NCI-H1694 (cell line): ENCODE results near the gene SORT1.

Source experiments
- DNase-seq: peaks from one replicate; lab custom pipeline; 2025; lab: John Stamatoyannopoulos, UW

SORT1 gene

GRCh38 chr1:109272831-109273547 is 124.7 kb downstream of the SORT1 start:
- no peak for DNase-seq

- no peak for DNase-seq
Observed at GRCh38 chr1:109272021-109272799, 125.5 kb downstream of the SORT1 start.

DNA sequence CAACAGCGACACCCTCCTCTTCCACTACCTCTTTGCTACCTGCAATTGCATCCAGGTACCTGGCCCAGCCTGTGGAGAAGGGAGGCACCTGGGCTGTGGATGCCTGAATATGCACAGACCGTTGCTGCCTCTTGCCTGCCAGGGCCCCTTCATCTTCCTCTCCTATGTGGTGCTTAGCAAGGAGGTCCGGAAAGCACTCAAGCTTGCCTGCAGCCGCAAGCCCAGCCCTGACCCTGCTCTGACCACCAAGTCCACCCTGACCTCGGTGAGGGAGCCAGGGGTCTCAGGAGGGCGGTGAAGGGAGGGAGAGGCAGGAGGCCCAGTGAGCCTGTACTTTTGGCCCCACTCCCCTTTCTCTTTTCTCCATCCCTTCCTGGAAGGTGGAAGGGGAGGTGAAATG is 126.3 kb downstream of the SORT1 start:
- no peak for DNase-seq

GRCh38 chr1:109270623-109271317 is 126.9 kb downstream of the SORT1 start:
- no peak for DNase-seq

DNA sequence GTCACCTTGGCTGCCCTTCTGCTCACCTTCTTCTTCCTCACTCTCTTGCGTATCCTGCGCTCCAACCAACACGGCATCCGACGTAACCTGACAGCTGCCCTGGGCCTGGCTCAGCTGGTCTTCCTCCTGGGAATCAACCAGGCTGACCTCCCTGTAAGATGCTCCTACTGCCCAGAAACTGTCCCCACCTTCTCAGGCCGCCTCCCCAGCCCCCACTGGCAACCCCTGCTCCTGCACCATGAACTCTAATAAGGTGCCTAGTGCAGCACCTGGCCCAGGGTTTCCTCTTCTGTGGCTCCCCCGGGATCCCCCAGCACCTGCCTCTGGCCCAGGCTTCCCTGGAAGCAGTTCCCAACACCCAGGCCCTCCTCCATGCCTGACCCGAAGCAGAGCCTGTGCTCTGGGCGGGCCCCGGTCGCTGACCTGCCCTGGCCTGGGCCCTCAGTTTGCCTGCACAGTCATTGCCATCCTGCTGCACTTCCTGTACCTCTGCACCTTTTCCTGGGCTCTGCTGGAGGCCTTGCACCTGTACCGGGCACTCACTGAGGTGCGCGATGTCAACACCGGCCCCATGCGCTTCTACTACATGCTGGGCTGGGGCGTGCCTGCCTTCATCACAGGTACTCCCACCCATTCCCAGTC is 127.6 kb downstream of the SORT1 start:
- no peak for DNase-seq

DNA sequence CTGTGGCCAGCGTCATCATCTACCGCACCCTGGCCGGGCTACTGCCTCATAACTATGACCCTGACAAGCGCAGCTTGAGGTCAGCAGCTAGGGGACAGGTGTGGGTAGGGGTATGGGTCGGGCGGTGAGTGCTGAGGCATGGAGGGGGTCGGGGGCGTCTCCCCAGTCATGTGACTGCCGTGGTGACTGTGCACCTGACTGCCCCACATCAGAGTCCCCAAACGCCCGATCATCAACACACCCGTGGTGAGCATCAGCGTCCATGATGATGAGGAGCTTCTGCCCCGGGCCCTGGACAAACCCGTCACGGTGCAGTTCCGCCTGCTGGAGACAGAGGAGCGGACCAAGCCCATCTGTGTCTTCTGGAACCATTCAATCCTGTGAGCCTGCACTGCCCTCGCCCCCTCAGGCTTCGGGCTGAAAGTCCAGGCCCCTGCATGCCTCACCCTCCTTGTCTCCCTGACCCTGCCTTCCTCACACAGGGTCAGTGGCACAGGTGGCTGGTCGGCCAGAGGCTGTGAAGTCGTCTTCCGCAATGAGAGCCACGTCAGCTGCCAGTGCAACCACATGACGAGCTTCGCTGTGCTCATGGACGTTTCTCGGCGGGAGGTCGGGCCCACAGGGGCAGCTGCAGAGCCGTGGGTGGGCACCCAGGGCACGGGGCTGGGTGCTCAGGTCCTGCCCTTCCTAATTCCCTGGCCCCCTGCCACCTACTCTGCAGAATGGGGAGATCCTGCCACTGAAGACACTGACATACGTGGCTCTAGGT is 128.3 kb downstream of the SORT1 start:
- DNase-seq = no peak

DNA sequence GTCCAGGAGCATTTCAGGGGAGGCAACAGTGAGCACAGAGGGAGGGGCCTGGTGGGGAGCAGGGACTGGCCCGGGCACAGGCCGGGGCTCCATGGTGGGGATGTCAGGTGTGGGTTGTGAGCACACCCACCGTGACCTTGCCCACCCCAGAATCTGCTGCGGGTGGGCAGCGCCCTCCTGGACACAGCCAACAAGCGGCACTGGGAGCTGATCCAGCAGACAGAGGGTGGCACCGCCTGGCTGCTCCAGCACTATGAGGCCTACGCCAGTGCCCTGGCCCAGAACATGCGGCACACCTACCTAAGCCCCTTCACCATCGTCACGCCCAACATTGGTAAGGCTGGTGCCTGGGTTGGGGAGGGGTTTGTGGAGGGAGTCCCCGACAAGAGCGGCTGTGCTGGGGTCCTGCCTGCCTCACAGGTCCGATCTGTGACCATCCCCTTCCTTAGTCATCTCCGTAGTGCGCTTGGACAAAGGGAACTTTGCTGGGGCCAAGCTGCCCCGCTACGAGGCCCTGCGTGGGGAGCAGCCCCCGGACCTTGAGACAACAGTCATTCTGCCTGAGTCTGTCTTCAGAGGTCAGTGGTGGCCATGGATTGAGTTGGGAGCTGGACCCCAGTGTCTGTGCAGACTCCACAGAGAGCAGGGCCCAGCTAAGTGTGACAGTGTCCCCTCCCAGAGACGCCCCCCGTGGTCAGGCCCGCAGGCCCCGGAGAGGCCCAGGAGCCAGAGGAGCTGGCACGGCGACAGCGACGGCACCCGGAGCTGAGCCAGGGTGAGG is 129.1 kb downstream of the SORT1 start:
- no peak for DNase-seq

DNA sequence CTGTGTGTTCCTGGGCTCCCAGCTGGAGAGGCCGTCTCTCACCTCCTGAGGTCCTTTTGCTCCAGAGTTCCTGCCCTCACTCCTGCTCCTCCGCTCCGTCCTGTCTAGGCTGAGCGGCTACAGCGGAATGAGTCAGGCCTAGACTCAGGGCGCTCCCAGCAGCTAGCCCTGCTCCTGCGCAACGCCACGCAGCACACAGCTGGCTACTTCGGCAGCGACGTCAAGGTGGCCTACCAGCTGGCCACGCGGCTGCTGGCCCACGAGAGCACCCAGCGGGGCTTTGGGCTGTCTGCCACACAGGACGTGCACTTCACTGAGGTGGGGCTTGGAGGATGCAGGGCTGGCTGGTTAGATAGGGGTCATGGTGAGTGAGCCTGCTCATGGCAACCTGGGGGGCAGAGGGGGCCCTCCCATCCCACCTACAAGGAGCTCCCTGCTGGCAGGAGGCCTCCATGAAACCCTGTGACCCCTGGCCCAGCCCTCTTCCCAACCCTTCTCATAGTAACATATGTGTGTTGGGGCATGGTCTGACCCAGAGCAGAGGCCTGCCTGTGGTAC is 129.9 kb downstream of the SORT1 start:
- no peak for DNase-seq

DNA sequence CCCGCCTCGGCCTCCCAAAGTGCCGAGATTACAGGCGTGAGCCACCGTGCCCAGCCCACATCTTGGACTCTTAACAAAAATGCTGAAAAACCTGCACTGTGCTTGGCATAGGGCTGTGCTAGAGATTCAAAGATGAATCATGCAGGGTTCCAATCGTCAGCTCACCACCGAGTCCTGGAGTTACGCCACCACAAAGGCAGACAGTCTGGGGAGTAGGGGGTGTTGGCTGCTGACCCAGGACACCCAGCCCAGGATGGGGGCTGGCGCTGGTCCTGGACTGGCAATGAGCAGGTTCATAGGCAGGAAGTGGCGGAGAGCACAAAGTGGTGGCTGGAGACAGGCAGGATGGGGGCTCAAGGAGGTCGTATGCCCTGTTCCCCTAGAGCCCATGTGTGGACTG is 130.8 kb downstream of the SORT1 start:
- no peak for DNase-seq

DNA sequence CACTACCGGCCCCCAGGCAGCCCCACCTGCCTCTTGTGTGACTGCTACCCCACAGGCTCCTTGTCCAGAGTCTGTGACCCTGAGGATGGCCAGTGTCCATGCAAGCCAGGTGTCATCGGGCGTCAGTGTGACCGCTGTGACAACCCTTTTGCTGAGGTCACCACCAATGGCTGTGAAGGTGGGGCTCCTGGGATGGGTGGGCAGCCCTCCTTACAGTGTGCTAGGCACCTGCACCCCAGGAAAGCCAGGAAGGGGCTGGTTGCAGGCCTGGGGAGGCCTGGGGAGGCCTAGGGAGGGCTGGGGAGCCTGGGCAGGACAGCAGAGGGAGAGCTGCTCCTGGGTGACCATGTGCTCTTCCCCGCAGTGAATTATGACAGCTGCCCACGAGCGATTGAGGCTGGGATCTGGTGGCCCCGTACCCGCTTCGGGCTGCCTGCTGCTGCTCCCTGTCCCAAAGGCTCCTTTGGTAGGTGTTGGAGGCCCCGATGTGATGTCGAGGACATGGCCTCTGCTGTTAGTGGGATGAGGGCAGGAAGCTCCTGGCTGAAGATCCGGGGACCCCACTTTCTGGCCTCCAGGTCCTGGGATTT is 131.9 kb downstream of the SORT1 start:
- DNase-seq = no peak

DNA sequence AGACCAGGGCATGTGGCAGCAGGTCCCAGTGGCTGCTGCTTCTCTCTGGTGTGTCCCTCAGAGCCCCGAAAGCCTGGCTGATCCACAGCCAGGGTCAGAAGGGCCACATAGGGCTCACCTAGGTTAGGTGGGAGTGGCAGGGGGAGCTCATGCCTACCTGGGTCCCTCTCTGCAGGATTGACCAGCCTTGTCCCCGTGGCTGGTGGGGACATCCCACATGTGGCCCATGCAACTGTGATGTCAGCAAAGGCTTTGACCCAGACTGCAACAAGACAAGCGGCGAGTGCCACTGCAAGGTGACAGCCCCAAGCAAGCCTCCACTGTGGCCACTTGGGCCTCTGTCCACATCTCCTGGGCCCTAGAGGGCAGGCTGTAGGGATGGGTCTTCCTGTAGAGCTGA is 132.7 kb downstream of the SORT1 start:
- no peak for DNase-seq

GRCh38 chr1:109264379-109264755 is 133.4 kb downstream of the SORT1 start:
- DNase-seq = no peak

DNA sequence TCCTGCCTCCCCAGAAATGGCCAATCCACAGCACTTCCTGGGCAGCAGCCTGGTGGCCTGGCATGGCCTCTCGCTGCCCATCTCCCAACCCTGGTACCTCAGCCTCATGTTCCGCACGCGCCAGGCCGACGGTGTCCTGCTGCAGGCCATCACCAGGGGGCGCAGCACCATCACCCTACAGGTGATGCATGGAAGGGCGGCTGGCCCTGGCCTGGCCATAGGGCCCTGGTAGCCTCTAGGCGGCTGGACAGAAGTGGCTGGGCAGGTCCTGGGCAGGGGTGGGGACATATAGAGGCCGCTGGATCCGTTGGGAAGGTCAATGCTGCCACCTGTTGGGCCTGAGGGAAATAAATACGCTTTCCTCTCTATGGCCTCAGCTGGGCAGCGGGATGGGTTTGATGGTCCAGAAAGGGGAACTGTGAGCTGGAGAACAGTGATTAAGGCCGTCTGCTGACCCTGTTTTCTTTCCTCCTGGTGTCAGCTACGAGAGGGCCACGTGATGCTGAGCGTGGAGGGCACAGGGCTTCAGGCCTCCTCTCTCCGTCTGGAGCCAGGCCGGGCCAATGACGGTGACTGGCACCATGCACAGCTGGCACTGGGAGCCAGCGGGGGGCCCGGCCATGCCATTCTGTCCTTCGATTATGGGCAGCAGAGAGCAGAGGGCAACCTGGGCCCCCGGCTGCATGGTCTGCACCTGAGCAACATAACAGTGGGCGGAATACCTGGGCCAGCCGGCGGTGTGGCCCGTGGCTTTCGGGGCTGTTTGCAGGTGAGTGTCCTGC is 133.9 kb downstream of the SORT1 start:
- DNase-seq = no peak

DNA sequence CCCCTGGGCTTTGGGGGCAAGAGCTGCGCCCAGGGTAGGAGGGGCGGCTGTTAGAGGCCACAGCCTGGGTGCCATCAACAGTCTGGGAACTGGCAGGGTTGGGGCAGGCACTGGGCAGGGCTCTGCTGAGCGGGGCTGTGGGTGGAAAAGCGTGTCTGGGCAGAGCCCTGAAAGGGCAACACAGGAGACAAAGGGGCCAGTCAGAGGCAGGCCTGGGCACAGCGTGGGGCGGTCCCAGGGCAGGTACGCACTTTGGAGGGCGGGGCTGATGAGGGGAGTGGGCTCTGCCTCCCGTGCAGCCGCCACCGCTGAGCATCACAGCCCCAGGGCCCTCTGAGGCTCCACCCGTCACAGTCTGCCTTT is 134.5 kb downstream of the SORT1 start:
- DNase-seq = peak; percentile 29

GRCh38 chr1:109262231-109263055 is 135.3 kb downstream of the SORT1 start:
- no peak for DNase-seq

- DNase-seq = no peak
Observed at GRCh38 chr1:109261578-109261977, 136.1 kb downstream of the SORT1 start.

GRCh38 chr1:109261006-109261405 is 136.7 kb downstream of the SORT1 start:
- no peak for DNase-seq

- DNase-seq = no peak
Observed at GRCh38 chr1:109259674-109260557, 137.8 kb downstream of the SORT1 start.
